IMR-90 (cell line): Measurements from ENCODE around the gene BBIP1. TPM values are rescaled to one million over a fixed set of nuclear protein-coding genes. Genes with fewer than 3 reads are reported as not detected.

Experiments used
- ATAC-seq: fragments of 200-7000 bp; cut with Tn5 transposase; 2 replicates; pipeline ENCODE4 v1.9.1; 2020; ENCODE audit warnings: low read depth, mild to moderate bottlenecking, moderate library complexity
- BruUV-seq: library from RNA; stranded (reverse); fragments of 400-500 nt; replicated peaks from 2 replicates; lab custom pipeline; 2021; lab: Mats Ljungman, UMichigan
- CTCF ChIA-PET: fragments of 300-600 bp; formaldehyde crosslinking; extraction: SDS; loops from one replicate; lab custom pipeline; 2021; ENCODE audit warnings: antibody characterized with exemption; lab: Yijun Ruan, JAX
- POLR2A ChIA-PET: fragments of 300-600 bp; sonication (Branson Sonifier 250); formaldehyde crosslinking; loops from one replicate; lab custom pipeline; 2022; ENCODE audit warnings: antibody characterized with exemption; ENCODE audit not compliant: unreplicated experiment; lab: Charles Lee
- DNase-seq: peaks from one replicate; pipeline ENCODE4 v3.0.0; 2013
- H2AFZ ChIP-seq: replicated peaks from 2 replicates; pipeline ENCODE3; 2013; ENCODE audit warnings: low read length, mild to moderate bottlenecking; ENCODE audit not compliant: poor library complexity
- H2AK5ac ChIP-seq: 2 replicates; pipeline ENCODE4 v1.6.1; 2013; ENCODE audit warnings: low read depth, low read length, inconsistent platforms
- H2AK9ac ChIP-seq: replicated peaks from 2 replicates; pipeline ENCODE3; 2013; ENCODE audit warnings: mild to moderate bottlenecking, low read depth, low read length, moderate library complexity; ENCODE audit not compliant: poor library complexity
- H2BK120ac ChIP-seq: 2 replicates; pipeline ENCODE4 v1.6.1; 2013; ENCODE audit warnings: low read depth, low read length, inconsistent platforms
- H2BK15ac ChIP-seq: 3 replicates; pipeline ENCODE4 v1.6.1; 2013; ENCODE audit warnings: low read depth, low read length, inconsistent platforms
- H2BK20ac ChIP-seq: 2 replicates; pipeline ENCODE4 v1.6.1; 2013; ENCODE audit warnings: low read depth, mild to moderate bottlenecking, inconsistent platforms, low read length, moderate library complexity
- H2BK5ac ChIP-seq: 2 replicates; pipeline ENCODE4 v1.6.1; 2013; ENCODE audit warnings: mild to moderate bottlenecking, low read depth, low read length, inconsistent platforms; ENCODE audit not compliant: poor library complexity, severe bottlenecking
- H3K14ac ChIP-seq: replicated peaks from 2 replicates; pipeline ENCODE4 v1.6.1; 2013; ENCODE audit warnings: low read depth, low read length, inconsistent platforms
- H3K18ac ChIP-seq: 2 replicates; pipeline ENCODE4 v1.6.1; 2013; ENCODE audit warnings: low read depth, low read length, control low read depth
- H3K23ac ChIP-seq: 2 replicates; pipeline ENCODE4 v1.6.1; 2013; ENCODE audit warnings: low read depth, low read length, inconsistent platforms
- H3K27ac ChIP-seq: 2 replicates; pipeline ENCODE4 v1.5.1; 2013; ENCODE audit warnings: mild to moderate bottlenecking, control low read depth, low read length; ENCODE audit not compliant: insufficient read depth
- H3K27me3 ChIP-seq: 2 replicates; pipeline ENCODE4 v1.6.1; 2013; ENCODE audit warnings: low read length; ENCODE audit not compliant: control insufficient read depth, insufficient read depth
- H3K36me3 ChIP-seq: 2 replicates; pipeline ENCODE4 v1.6.1; 2013; ENCODE audit warnings: low read length, mixed read lengths; ENCODE audit not compliant: control insufficient read depth, insufficient read depth
- H3K4ac ChIP-seq: 2 replicates; pipeline ENCODE4 v1.6.1; 2013; ENCODE audit warnings: low read depth, low read length, inconsistent platforms
- H3K4me1 ChIP-seq: 2 replicates; pipeline ENCODE4 v1.6.1; 2013; ENCODE audit warnings: low read length, mixed read lengths; ENCODE audit not compliant: control insufficient read depth, insufficient read depth
- H3K4me2 ChIP-seq: 2 replicates; pipeline ENCODE4 v1.6.1; 2013; ENCODE audit warnings: low read depth, mild to moderate bottlenecking, control low read depth, low read length, moderate library complexity
- H3K4me3 ChIP-seq: 2 replicates; pipeline ENCODE4 v1.5.1; 2013; ENCODE audit warnings: low read depth, mild to moderate bottlenecking, control low read depth, low read length, moderate library complexity; ENCODE audit not compliant: insufficient read depth
- H3K56ac ChIP-seq: 2 replicates; pipeline ENCODE4 v1.6.1; 2013; ENCODE audit warnings: low read length, inconsistent platforms; ENCODE audit not compliant: insufficient read depth; ENCODE audit errors: extremely low read depth
- H3K79me1 ChIP-seq, 2 experiments: 2 replicates each; pipeline ENCODE4 v1.6.1; 2013; ENCODE audit warnings: low read length in 2 of 2, inconsistent platforms in 1 of 2, low read depth in 1 of 2
- H3K9ac ChIP-seq: 2 replicates; pipeline ENCODE4 v1.6.1; 2013; ENCODE audit warnings: low read depth, low read length, control low read depth
- H3K9me1 ChIP-seq: 2 replicates; pipeline ENCODE4 v1.6.1; 2013; ENCODE audit warnings: low read length, inconsistent platforms; ENCODE audit not compliant: insufficient read depth
- H3K9me3 ChIP-seq: 2 replicates; pipeline ENCODE4 v1.6.1; 2013; ENCODE audit warnings: low read length; ENCODE audit not compliant: control insufficient read depth, insufficient read depth
- H4K20me1 ChIP-seq: 2 replicates; pipeline ENCODE4 v1.6.1; 2013; ENCODE audit warnings: low read length, inconsistent platforms; ENCODE audit not compliant: insufficient read depth
- H4K5ac ChIP-seq: 2 replicates; pipeline ENCODE4 v1.6.1; 2013; ENCODE audit warnings: mild to moderate bottlenecking, low read depth, low read length, control low read depth
- H4K8ac ChIP-seq, 2 experiments: 2 replicates each; pipeline ENCODE4 v1.6.1; 2013; ENCODE audit warnings: low read depth in 2 of 2, low read length in 2 of 2, control low read depth in 1 of 2, inconsistent platforms in 1 of 2
- H4K91ac ChIP-seq: 2 replicates; pipeline ENCODE4 v1.6.1; 2013; ENCODE audit warnings: low read depth, low read length, inconsistent platforms; ENCODE audit not compliant: insufficient read depth
- BHLHE40 ChIP-seq: fragments of 150-350 bp; IDR thresholded peaks from 2 replicates; pipeline ENCODE4 v1.6.1; 2016; ENCODE audit warnings: mild to moderate bottlenecking, low read depth, low read length
- CEBPB ChIP-seq: IDR thresholded peaks from 2 replicates; pipeline ENCODE4 v1.6.1; 2012; ENCODE audit warnings: low read depth, low read length, improper control_type of control experiment
- CHD1 ChIP-seq: IDR thresholded peaks from 2 replicates; pipeline ENCODE4 v1.6.1; 2012; ENCODE audit warnings: low read depth, low read length, improper control_type of control experiment
- ELK1 ChIP-seq: fragments of 150-350 bp; IDR thresholded peaks from 2 replicates; pipeline ENCODE4 v1.6.1; 2016; ENCODE audit warnings: low read depth, mild to moderate bottlenecking, low read length, moderate library complexity, borderline replicate concordance
- FOS ChIP-seq: fragments of 150-350 bp; IDR thresholded peaks from 2 replicates; pipeline ENCODE4 v1.6.1; 2016; ENCODE audit warnings: low read depth, low read length
- MAFK ChIP-seq: IDR thresholded peaks from 2 replicates; pipeline ENCODE4 v1.6.1; 2012; ENCODE audit warnings: low read depth, low read length, improper control_type of control experiment
- MAZ ChIP-seq: IDR thresholded peaks from 2 replicates; pipeline ENCODE4 v1.6.1; 2012; ENCODE audit warnings: low read depth, mild to moderate bottlenecking, low read length, improper control_type of control experiment, moderate library complexity, borderline replicate concordance
- MXI1 ChIP-seq: IDR thresholded peaks from 2 replicates; pipeline ENCODE4 v1.6.1; 2012; ENCODE audit warnings: low read depth, mild to moderate bottlenecking, low read length, moderate library complexity, borderline replicate concordance
- NFE2L2 ChIP-seq: fragments of 150-350 bp; IDR thresholded peaks from 2 replicates; pipeline ENCODE4 v1.6.1; 2016; ENCODE audit warnings: low read depth, mild to moderate bottlenecking, low read length
- POLR2A ChIP-seq: IDR thresholded peaks from 2 replicates; pipeline ENCODE4 v1.6.1; 2012; ENCODE audit warnings: mild to moderate bottlenecking, low read depth, low read length
- RAD21 ChIP-seq: IDR thresholded peaks from 2 replicates; pipeline ENCODE4 v1.6.1; 2012; ENCODE audit warnings: low read length, improper control_type of control experiment
- RCOR1 ChIP-seq: IDR thresholded peaks from 2 replicates; pipeline ENCODE4 v1.6.1; 2012; ENCODE audit warnings: mild to moderate bottlenecking, low read length, improper control_type of control experiment; ENCODE audit not compliant: insufficient replicate concordance
- RFX5 ChIP-seq: IDR thresholded peaks from 2 replicates; pipeline ENCODE4 v1.8.0; 2012; ENCODE audit warnings: low read depth, mild to moderate bottlenecking, low read length, moderate library complexity
- SMC3 ChIP-seq: fragments of 150-350 bp; IDR thresholded peaks from 2 replicates; pipeline ENCODE4 v1.6.1; 2016; ENCODE audit warnings: low read depth, mild to moderate bottlenecking, antibody characterized with exemption, low read length, moderate library complexity
- USF2 ChIP-seq: fragments of 150-350 bp; IDR thresholded peaks from 2 replicates; pipeline ENCODE4 v1.6.1; 2017; ENCODE audit warnings: mild to moderate bottlenecking, antibody characterized with exemption, low read length, low read depth
- WGBS, 2 experiments: methylation state at CpG; one replicate each; pipeline versions ENCODE4 v1.1.5 to v1.1.7; 2013; ENCODE audit warnings: missing lambda C conversion rate in 2 of 2; ENCODE audit not compliant: insufficient read length in 1 of 2; ENCODE audit errors: extremely low coverage in 2 of 2; 5-methylcytosine and 5-hydroxymethylcytosine counted together
- dilution Hi-C: fragments of 300-500 bp; cut with HindIII; formaldehyde crosslinking; loops from one replicate; pipeline ENCODE4 v1.14.3; 2018; ENCODE audit warnings: low sequenced_read_pairs; ENCODE audit not compliant: unreplicated experiment
- in situ Hi-C: fragments of 300-500 bp; cut with MboI; formaldehyde crosslinking; loops from 3 replicates; pipeline ENCODE4 v1.14.3; 2019; ENCODE audit warnings: low sequenced_read_pairs, inconsistent platforms, mixed read lengths
- intact Hi-C: fragments of 100-400 bp; cut with micrococcal nuclease; formaldehyde crosslinking; loops from 2 replicates; pipeline ENCODE4 v1.10.0; 2022
- polyA plus RNA-seq, 3 experiments: library from polyadenylated mRNA; depleted of rRNA; stranded (reverse); fragments of >200 nt; gene quantifications; 2 replicates each; pipeline ENCODE4 v1.2.3, GENCODE V29; 2012; ENCODE audit warnings: low replicate concordance in 1 of 3
- total RNA-seq: library from RNA; depleted of rRNA; stranded (reverse); fragments of >200 nt; gene quantifications from 2 replicates; pipeline ENCODE4 v1.2.3, GENCODE V29; 2012
- TF ChIP-seq, protein P1 (sequence below): conservative IDR thresholded peaks from 2 replicates; pipeline ENCODE4 v1.5.1; 2012; ENCODE audit warnings: mild to moderate bottlenecking, low read depth, low read length, improper control_type of control experiment

Gene BBIP1
- total and polyA plus RNA-seq, 2 of the 4 experiments (the other 2 are of a cell fraction) = 17.4 to 19.9 TPM

- Histone ChIP-seq H3K79me1 (peaks cover 0 to 5% of the 10 kb centered on the region in 2 experiments; a peak in 2 of 4 replicates), H2AK5ac (no peak overlapping the region), H4K5ac (no peak overlapping the region), H3K18ac (no peak overlapping the region), H3K9me3 (no peaks in the 10 kb centered on the region), H3K4me1 (peaks cover 2% of the 10 kb centered on the region; the same call in 1 of the 2 replicates), H3K27ac (no peak overlapping the region), H4K91ac (no peak overlapping the region), H3K4me2 (no peak overlapping the region), H3K36me3 (peaks cover 8% of the 10 kb centered on the region), H2AFZ (no peak overlapping the region), H3K27me3 (no peaks in the 10 kb centered on the region), H3K4me3 (no peak overlapping the region), H2BK20ac (no peak overlapping the region), H3K9me1 (no peaks in the 10 kb centered on the region; the same call in 1 of the 2 replicates), H2BK120ac (no peak overlapping the region), H3K4ac (no peak overlapping the region), H3K9ac (no peak overlapping the region), H3K23ac (no peak overlapping the region), H4K8ac (no peak overlapping the region), H2BK15ac (no peak overlapping the region), H2AK9ac (no peak overlapping the region), H2BK5ac (no peak overlapping the region), H4K20me1 (no peaks in the 10 kb centered on the region; the same call in 1 of the 2 replicates), H3K56ac (no peak overlapping the region), H3K14ac (no peak overlapping the region)
- CTCF ChIA-PET = interaction anchor here (0.6 to 1.0 kb wide), 2 partner anchors 42 to 986 kb away, joined by 3 to 4 read pairs; partner anchors contain the start of gene BBIP1
- no peak for ATAC-seq
- DNase-seq = no peak
- in situ Hi-C loops = no loop called here
- POLR2A ChIA-PET = interaction anchor here (0.6 kb wide), 1 partner anchor 35 kb away, joined by 4 read pairs; no protein-coding TSS in a partner anchor
- intact Hi-C loops = loop anchor here (2.0 kb wide), 1 partner anchor 16 kb away; no protein-coding TSS in a partner anchor
- no CpG with 5 or more reads among the region's 1 CpG for WGBS, 2 experiments
- dilution Hi-C loops = no loop called here
- no peak for TF ChIP-seq RCOR1
- no peak for TF ChIP-seq SMC3
- TF ChIP-seq NFE2L2 = no peak
- TF ChIP-seq RAD21 = no peak
- no peak for TF ChIP-seq ELK1
- TF ChIP-seq, protein P1, sequence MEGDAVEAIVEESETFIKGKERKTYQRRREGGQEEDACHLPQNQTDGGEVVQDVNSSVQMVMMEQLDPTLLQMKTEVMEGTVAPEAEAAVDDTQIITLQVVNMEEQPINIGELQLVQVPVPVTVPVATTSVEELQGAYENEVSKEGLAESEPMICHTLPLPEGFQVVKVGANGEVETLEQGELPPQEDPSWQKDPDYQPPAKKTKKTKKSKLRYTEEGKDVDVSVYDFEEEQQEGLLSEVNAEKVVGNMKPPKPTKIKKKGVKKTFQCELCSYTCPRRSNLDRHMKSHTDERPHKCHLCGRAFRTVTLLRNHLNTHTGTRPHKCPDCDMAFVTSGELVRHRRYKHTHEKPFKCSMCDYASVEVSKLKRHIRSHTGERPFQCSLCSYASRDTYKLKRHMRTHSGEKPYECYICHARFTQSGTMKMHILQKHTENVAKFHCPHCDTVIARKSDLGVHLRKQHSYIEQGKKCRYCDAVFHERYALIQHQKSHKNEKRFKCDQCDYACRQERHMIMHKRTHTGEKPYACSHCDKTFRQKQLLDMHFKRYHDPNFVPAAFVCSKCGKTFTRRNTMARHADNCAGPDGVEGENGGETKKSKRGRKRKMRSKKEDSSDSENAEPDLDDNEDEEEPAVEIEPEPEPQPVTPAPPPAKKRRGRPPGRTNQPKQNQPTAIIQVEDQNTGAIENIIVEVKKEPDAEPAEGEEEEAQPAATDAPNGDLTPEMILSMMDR = no peak
- TF ChIP-seq CHD1 = no peak
- no peak for TF ChIP-seq MXI1
- TF ChIP-seq MAFK = no peak
- no peak for TF ChIP-seq BHLHE40
- no peak for TF ChIP-seq CEBPB
- no peak for TF ChIP-seq RFX5
- TF ChIP-seq POLR2A = no peak
- no peak for TF ChIP-seq FOS
- no peak for TF ChIP-seq MAZ
- TF ChIP-seq USF2 = no peak
- BruUV-seq = no TSS peak
These were observed 42.2 kb downstream of the BBIP1 start for GRCh38 chr10:110876788-110877187.
